Right lobe of liver (tissue), 6 donors: ENCODE data around the gene CLEC3B. TPM values are rescaled to one million over a fixed set of nuclear protein-coding genes. Genes with fewer than 3 reads are reported as not detected.

Experiments
- ATAC-seq, 4 donors: fragments of 200-7000 bp; cut with Tn5 transposase; one replicate each; pipeline ENCODE4 v1.9.1; 2020; ENCODE audit warnings: mild to moderate bottlenecking in 4 of 4, moderate library complexity in 4 of 4
- DNase-seq, 3 donors: peaks; one replicate each; pipeline ENCODE4 v3.0.0-alpha.2; 2020
- H3K27ac ChIP-seq, 3 donors: fragments of 200-600 bp; one replicate each; pipeline ENCODE4 v1.8.0; 2022
- H3K27me3 ChIP-seq, 2 donors: fragments of 200-600 bp; one replicate each; pipeline ENCODE4 v1.8.0; 2022
- H3K36me3 ChIP-seq, 4 donors: fragments of 200-600 bp; sonication (generic) in 1 of 4; one replicate each; pipeline versions ENCODE4 v1.5.1 to v1.8.0; 2017 to 2022; ENCODE audit warnings: control low read depth in 1 of 4
- H3K4me1 ChIP-seq, 4 donors: fragments of 200-600 bp; sonication (generic) in 1 of 4; one replicate each; pipeline versions ENCODE4 v1.5.1 to v1.8.0; 2017 to 2022; ENCODE audit warnings: control low read depth in 1 of 4
- H3K4me3 ChIP-seq, 3 donors: fragments of 200-600 bp; one replicate each; pipeline ENCODE4 v1.8.0; 2022
- H3K9me3 ChIP-seq, 4 donors: fragments of 200-600 bp; sonication (generic) in 1 of 4; one replicate each; pipeline versions ENCODE4 v1.5.1 to v1.8.0; 2017 to 2022; ENCODE audit warnings: control low read depth in 1 of 4
- POLR2A ChIP-seq: fragments of 450-650 bp; IDR thresholded peaks from one replicate; pipeline ENCODE4 v1.6.1; 2017; ENCODE audit warnings: antibody characterized with exemption, mild to moderate bottlenecking
- WGBS: methylation state at CpG from one replicate; pipeline ENCODE4 v1.1.6; 2018; ENCODE audit warnings: low coverage, low lambda C conversion rate; ENCODE audit not compliant: insufficient coverage; ENCODE audit errors: missing lambda C conversion rate; 5-methylcytosine and 5-hydroxymethylcytosine counted together
- intact Hi-C, 2 donors: fragments of 100-400 bp; cut with DNase I; formaldehyde crosslinking; loops; one replicate each; pipeline versions ENCODE4 v1.11.2 to v1.14.1; 2022
- total RNA-seq, 6 experiments: library from RNA; depleted of rRNA in 2 of 6; stranded (reverse); fragments of >200 nt in 2 of 6; fragmentation: NEBNext Ultra II Directional in 3 of 6; extraction: Animal tissue kit (Norgen Biotek cat#: 25700) in 3 of 6; gene quantifications; one replicate each; pipeline versions ENCODE4 v1.1.0 to v1.2.4, GENCODE V29; 2016 to 2023
- TF ChIP-seq, protein P1 (sequence below), 4 donors: fragments of 200-600 bp in 3 of 4; fragments of 450-650 bp in 1 of 4; IDR thresholded peaks; one replicate each; pipeline versions ENCODE4 v1.5.1 to v1.8.0; 2016 to 2022; ENCODE audit warnings: antibody characterized with exemption in 4 of 4, mild to moderate bottlenecking in 2 of 4
- donor health status: DM: no; HTN: yes; CAD: no.
- donor health status: DM: no; HTN: no; CAD: no.
- donor health status: DM: no; HTN: no; CAD: no.
- donor health status: DM: no; HTN: yes; CAD: no.
- donor health status: DM: no; HTN: yes; CAD: no.

Gene CLEC3B
- total RNA-seq, 6 experiments from 2014 or later = 14.4 to 22.1 (median 19.6) TPM

DNA sequence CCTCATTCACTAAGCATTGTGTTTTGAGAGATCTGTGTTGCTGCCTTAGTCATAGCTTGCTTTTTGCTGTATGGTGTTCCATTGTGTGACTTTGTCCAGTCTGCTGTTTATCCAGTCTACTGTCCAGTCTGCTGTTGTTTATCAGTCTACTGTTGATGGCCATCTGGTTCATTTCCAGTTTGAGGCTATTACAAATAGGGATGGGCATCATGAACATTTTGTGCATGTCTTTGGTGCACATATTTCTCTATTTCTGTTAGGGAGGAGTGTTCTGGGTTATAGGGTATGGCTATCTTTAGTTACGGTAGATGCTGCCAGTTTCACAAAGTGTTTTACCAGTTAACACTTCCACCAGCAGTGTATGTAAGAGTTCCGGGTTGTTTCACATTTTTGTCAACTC is 22.2 kb upstream of the CLEC3B start:
- intact Hi-C loops = no loop called here
- no peak for ATAC-seq
- Histone ChIP-seq H3K4me3 (no peak overlapping the region), H3K4me1 (peaks cover 0 to 35% (median 0%) of the 10 kb centered on the region in 4 donors), H3K9me3 (no peaks in the 10 kb centered on the region), H3K27ac (no peak overlapping the region), H3K36me3 (peaks cover 0 to 11% (median 2%) of the 10 kb centered on the region in 4 donors), H3K27me3 (no peaks in the 10 kb centered on the region)
- 90% methylated on average over 2 of the region's 2 CpGs for WGBS
- DNase-seq = no peak
- TF ChIP-seq, protein P1, sequence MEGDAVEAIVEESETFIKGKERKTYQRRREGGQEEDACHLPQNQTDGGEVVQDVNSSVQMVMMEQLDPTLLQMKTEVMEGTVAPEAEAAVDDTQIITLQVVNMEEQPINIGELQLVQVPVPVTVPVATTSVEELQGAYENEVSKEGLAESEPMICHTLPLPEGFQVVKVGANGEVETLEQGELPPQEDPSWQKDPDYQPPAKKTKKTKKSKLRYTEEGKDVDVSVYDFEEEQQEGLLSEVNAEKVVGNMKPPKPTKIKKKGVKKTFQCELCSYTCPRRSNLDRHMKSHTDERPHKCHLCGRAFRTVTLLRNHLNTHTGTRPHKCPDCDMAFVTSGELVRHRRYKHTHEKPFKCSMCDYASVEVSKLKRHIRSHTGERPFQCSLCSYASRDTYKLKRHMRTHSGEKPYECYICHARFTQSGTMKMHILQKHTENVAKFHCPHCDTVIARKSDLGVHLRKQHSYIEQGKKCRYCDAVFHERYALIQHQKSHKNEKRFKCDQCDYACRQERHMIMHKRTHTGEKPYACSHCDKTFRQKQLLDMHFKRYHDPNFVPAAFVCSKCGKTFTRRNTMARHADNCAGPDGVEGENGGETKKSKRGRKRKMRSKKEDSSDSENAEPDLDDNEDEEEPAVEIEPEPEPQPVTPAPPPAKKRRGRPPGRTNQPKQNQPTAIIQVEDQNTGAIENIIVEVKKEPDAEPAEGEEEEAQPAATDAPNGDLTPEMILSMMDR (IDR thresholded peaks at IDR 0.05) = no peak
- no peak for TF ChIP-seq POLR2A

DNA sequence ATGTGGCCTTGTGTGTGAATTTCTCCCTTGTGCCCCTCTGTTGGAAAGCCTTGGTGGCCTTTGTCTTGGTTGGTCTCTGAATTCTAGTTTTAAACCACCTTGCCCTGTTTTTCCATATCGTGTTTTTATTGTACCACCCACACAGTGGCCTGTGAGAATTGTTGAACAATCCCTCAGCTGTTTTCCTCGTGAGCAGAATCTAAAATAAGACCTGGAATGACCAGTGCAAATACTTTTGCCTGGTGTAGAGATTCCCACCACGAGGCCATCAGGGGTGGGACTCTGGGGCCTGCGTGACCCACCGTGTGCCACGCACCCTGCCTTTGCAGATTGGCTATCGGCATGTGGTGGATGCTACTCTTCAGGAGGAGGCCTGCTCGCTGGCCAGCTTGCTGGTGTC is 19.0 kb upstream of the CLEC3B start:
- DNase-seq (no peak), ATAC-seq (no peak)
- H3K27ac ChIP-seq = no peak overlapping the region
- intact Hi-C loops = no loop called here
- peaks cover 0 to 13% (median 0%) of the 10 kb centered on the region in 4 donors for H3K4me1 ChIP-seq
- peaks cover 0 to 14% (median 0%) of the 10 kb centered on the region in 4 donors for H3K36me3 ChIP-seq
- TF ChIP-seq, protein P1 (IDR thresholded peaks at IDR 0.05) = no peak
- no peak for TF ChIP-seq POLR2A
- no peaks in the 10 kb centered on the region for H3K9me3 ChIP-seq
- 96% methylated on average over 4 of the region's 8 CpGs for WGBS
- no peak overlapping the region for H3K4me3 ChIP-seq
- H3K27me3 ChIP-seq = no peaks in the 10 kb centered on the region

DNA sequence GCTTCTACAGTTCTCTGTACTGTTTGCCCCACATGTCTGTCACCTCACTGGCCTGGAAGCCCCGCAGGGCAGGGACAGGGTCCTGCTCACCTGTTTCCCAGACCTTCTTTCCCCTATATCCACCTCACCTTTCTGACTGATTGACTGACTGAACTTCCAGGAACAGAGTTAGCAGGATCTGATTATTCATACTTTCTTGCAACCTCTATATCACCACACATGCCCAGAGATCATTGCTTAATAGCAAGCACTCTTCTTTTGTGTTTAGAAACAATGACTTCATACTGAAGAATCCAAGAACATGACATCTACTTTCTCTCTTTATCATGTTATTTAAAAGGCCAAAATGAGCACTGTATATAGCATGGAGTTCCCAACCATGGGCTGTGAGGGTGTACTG is 18.0 kb upstream of the CLEC3B start:
- Histone ChIP-seq H3K27me3 (no peaks in the 10 kb centered on the region), H3K36me3 (peaks cover 0 to 17% (median 0%) of the 10 kb centered on the region in 4 donors), H3K4me3 (no peak overlapping the region), H3K27ac (no peak overlapping the region), H3K4me1 (peaks cover 0 to 6% (median 0%) of the 10 kb centered on the region in 4 donors), H3K9me3 (no peaks in the 10 kb centered on the region)
- no peak for TF ChIP-seq POLR2A
- TF ChIP-seq, protein P1 (IDR thresholded peaks at IDR 0.05) = no peak
- intact Hi-C loops = no loop called here
- no peak for ATAC-seq
- no peak for DNase-seq
- no CpG with 5 or more reads among the region's 1 CpG for WGBS

- no peak overlapping the region for H3K27ac ChIP-seq
- DNase-seq (no peak), ATAC-seq (no peak)
- H3K9me3 ChIP-seq = no peaks in the 10 kb centered on the region
- intact Hi-C loops = no loop called here
- TF ChIP-seq POLR2A = no peak
- TF ChIP-seq, protein P1 (IDR thresholded peaks at IDR 0.05) = no peak
- 100% methylated on average over 1 of the region's 1 CpG for WGBS
- no peaks in the 10 kb centered on the region for H3K27me3 ChIP-seq
- no peak overlapping the region for H3K4me3 ChIP-seq
- peaks cover 0 to 17% (median 0%) of the 10 kb centered on the region in 4 donors for H3K36me3 ChIP-seq
- peaks cover 0 to 6% (median 0%) of the 10 kb centered on the region in 4 donors for H3K4me1 ChIP-seq
Observed at GRCh38 chr3:45009868-45010267, 16.2 kb upstream of the CLEC3B start.
